ENCODE results near the gene SMYD3. TPM values are rescaled to one million over a fixed set of nuclear protein-coding genes. Genes with fewer than 3 reads are reported as not detected.

Gene SMYD3
- total and polyA plus RNA-seq, 2 donors (not counting 3 experiments of a cell fraction or from before 2014, with no cell fraction given): 16.0 to 32.1 TPM

GRCh38 chr1:245978915-245979314 is 528.2 kb downstream of the SMYD3 start:
- no peak for FAIRE-seq

More at GRCh38 chr1:245978915-245979314, 528.2 kb downstream of the SMYD3 start:
- ChIA-PET POLR2A (no interaction called here), CTCF (no interaction called here)
- Histone ChIP-seq H3K36me3 (ENCODE audit: control insufficient read depth in 2 of 2, extremely low read depth in 1 of 2, insufficient read depth in 2 of 2, low read length in 2 of 2) (no peaks in the 10 kb centered on the region), H3K9ac (replicated peaks; ENCODE audit: extremely low read depth, insufficient read depth, low read length) (no peak overlapping the region), H3K9me3 (replicated peaks; ENCODE audit: control insufficient read depth, insufficient read depth, low read length) (no peaks in the 10 kb centered on the region), H3K27ac (ENCODE audit: insufficient read depth, low read depth, low read length) (no peak overlapping the region), H4K20me1 (replicated peaks; ENCODE audit: control insufficient read depth, extremely low read depth, insufficient read depth, low read length) (no peaks in the 10 kb centered on the region), H3K27me3 (ENCODE audit: control insufficient read depth in 2 of 2, insufficient read depth in 2 of 2, low read length in 2 of 2) (no peaks in the 10 kb centered on the region), H2AFZ (ENCODE audit: low read depth, low read length) (no peak overlapping the region), H3K9me1 (replicated peaks; ENCODE audit: control insufficient read depth, extremely low read depth, insufficient read depth, low read length) (no peaks in the 10 kb centered on the region), H3K79me2 (ENCODE audit: control insufficient read depth, insufficient read depth, low read length) (no peaks in the 10 kb centered on the region), H3K4me2 (ENCODE audit: insufficient read depth, low read length) (no peak overlapping the region), H3K4me1 (ENCODE audit: control insufficient read depth, extremely low read depth, insufficient read depth, low read length) (no peaks in the 10 kb centered on the region), H3K4me3 (replicated peaks in 1 of 3; ENCODE audit: insufficient read depth in 1 of 3, low read depth in 1 of 3, low read length in 3 of 3) (no peak overlapping the region)
- no peak for DNase-seq (ENCODE audit: low read depth, low spot score)
- dilution Hi-C loops (cut with MboI; ENCODE audit: extremely low pct_ligation_motif_present, low sequenced_read_pairs): no loop called here
- no TSS peak for BruUV-seq (replicated peaks)
- intact Hi-C loops (cut with micrococcal nuclease): no loop called here
- no peak for TF ChIP-seq JUN (IDR thresholded peaks at IDR 0.05; ENCODE audit: borderline replicate concordance, insufficient read depth, insufficient read length, low read depth)
- TF ChIP-seq CTCF (IDR thresholded peaks at IDR 0.05; ENCODE audit: extremely low read depth in 1 of 2, insufficient read depth in 1 of 2, low read depth in 1 of 2, low read length in 2 of 2): no peak
- no peak for TF ChIP-seq MAX (IDR thresholded peaks at IDR 0.05; ENCODE audit: insufficient read depth, insufficient read length)
